OCI-LY3 (cell line): ENCODE measurements around the gene SLC32A1.

ENCODE experiments used
- H2AFZ ChIP-seq: fragments of 200-600, 300-600 bp; shearing (Covaris generic); 2 replicates; pipeline ENCODE4 v1.6.0; 2014; ENCODE audit warnings: antibody characterized with exemption, low read depth, low read length
- H3K27ac ChIP-seq: fragments of 200-600, 300-600 bp; sonication (generic); 2 replicates; pipeline ENCODE4 v1.5.1; 2014; ENCODE audit warnings: mild to moderate bottlenecking, low read length, moderate library complexity, mixed read lengths
- H3K27me3 ChIP-seq: fragments of 200-600, 300-600 bp; sonication (generic); 2 replicates; pipeline ENCODE4 v1.6.1; 2014; ENCODE audit warnings: low read depth, low read length, mixed read lengths
- H3K36me3 ChIP-seq: fragments of 200-600, 300-600 bp; sonication (generic); replicated peaks from 2 replicates; pipeline ENCODE3; 2014; ENCODE audit warnings: low read depth, low read length, mixed read lengths
- H3K4me1 ChIP-seq: fragments of 300-600, 200-600 bp; sonication (generic); 2 replicates; pipeline ENCODE4 v1.6.1; 2014; ENCODE audit warnings: low read length, mixed read lengths
- H3K4me2 ChIP-seq: fragments of 200-600, 300-600 bp; sonication (generic); 2 replicates; pipeline ENCODE4 v1.6.1; 2014; ENCODE audit warnings: low read length, mixed read lengths
- H3K4me3 ChIP-seq: fragments of 300-600, 200-600 bp; sonication (generic); 2 replicates; pipeline ENCODE4 v1.5.1; 2014; ENCODE audit warnings: antibody characterized with exemption, mild to moderate bottlenecking, low read length, moderate library complexity
- H3K79me2 ChIP-seq: fragments of 300-600, 200-600 bp; shearing (Covaris generic); 2 replicates; pipeline ENCODE4 v1.6.1; 2014; ENCODE audit warnings: mild to moderate bottlenecking, low read length, mixed read lengths
- H3K9ac ChIP-seq: fragments of 300-600, 200-600 bp; shearing (Covaris generic); 2 replicates; pipeline ENCODE4 v1.6.0; 2014; ENCODE audit warnings: mild to moderate bottlenecking, low read length, moderate library complexity
- H3K9me3 ChIP-seq: fragments of 200-600, 300-600 bp; shearing (Covaris generic); 2 replicates; pipeline ENCODE4 v1.6.1; 2014; ENCODE audit warnings: low read length, mixed read lengths; ENCODE audit not compliant: insufficient read depth
- H4K20me1 ChIP-seq: fragments of 200-600, 300-600 bp; sonication (generic); 2 replicates; pipeline ENCODE4 v1.6.1; 2016; ENCODE audit warnings: low read length, mixed read lengths; ENCODE audit not compliant: insufficient read depth
- EZH2phosphoT487 ChIP-seq: fragments of 200-600 bp; shearing (Covaris generic); IDR thresholded peaks from 2 replicates; pipeline ENCODE4 v1.6.1; 2018; ENCODE audit warnings: antibody characterized with exemption, mixed run types, low read depth
- TF ChIP-seq, protein P1 (sequence below): fragments of 200-600, 300-600 bp; sonication (generic); IDR thresholded peaks from 2 replicates; pipeline ENCODE4 v1.5.1; 2014; ENCODE audit warnings: antibody characterized with exemption, low read length, low read depth

The SLC32A1 gene

DNA sequence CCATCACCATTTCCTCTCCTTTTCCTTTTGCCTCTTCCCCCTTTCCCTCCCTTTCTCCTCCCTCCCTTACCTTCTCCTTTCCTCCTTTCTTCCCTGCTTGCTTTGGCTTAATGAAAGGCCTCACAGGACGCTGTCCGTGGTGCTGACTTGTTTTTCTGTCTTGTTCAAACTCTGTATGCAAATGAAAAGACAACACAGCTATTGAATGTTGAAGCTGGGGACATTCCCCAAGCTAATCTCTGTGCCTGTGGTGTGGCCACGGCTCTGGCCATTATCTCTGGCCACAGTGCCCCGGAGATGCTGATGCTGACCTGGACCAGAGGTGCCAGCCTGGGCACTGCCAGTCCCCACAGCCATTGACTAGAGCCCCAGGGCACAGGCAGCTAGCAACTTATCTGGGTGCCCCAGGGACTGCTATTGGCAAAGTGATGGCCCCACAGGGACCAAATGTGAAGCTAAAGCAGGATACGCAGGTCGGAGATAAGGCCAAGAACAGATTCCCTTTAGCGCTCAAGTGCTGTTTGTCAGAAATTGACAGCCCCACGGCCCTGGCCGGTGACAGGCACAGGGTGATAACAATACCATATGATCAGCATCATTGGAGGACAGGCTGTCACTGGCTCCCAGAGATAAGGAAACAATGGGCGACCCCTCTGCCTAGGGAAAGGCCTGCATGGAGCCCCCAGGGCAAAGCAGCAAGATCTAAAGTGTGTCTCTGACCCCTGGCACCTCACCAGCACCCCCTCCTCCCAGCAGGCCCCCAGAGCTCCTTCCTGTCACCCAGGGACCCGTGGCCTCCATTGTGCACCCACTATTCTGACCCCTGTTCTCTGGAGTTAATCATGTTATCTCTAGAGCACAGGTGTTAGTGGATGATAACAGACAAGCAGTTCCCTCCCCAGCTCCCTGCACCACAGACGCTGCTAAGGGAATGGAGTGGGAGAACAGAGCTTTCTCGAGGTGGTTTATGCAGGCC, 31.6 kb upstream of the SLC32A1 start:
- Histone ChIP-seq H3K27ac (no peak overlapping the region), H2AFZ (no peak overlapping the region), H3K9ac (no peak overlapping the region), H3K36me3 (no peaks in the 10 kb centered on the region), H3K27me3 (peaks cover 31% of the 10 kb centered on the region), H3K4me1 (no peaks in the 10 kb centered on the region), H3K4me2 (no peak overlapping the region), H4K20me1 (peaks cover 16% of the 10 kb centered on the region), H3K79me2 (no peaks in the 10 kb centered on the region), H3K9me3 (no peaks in the 10 kb centered on the region), H3K4me3 (no peak overlapping the region)
- TF ChIP-seq, protein P1, sequence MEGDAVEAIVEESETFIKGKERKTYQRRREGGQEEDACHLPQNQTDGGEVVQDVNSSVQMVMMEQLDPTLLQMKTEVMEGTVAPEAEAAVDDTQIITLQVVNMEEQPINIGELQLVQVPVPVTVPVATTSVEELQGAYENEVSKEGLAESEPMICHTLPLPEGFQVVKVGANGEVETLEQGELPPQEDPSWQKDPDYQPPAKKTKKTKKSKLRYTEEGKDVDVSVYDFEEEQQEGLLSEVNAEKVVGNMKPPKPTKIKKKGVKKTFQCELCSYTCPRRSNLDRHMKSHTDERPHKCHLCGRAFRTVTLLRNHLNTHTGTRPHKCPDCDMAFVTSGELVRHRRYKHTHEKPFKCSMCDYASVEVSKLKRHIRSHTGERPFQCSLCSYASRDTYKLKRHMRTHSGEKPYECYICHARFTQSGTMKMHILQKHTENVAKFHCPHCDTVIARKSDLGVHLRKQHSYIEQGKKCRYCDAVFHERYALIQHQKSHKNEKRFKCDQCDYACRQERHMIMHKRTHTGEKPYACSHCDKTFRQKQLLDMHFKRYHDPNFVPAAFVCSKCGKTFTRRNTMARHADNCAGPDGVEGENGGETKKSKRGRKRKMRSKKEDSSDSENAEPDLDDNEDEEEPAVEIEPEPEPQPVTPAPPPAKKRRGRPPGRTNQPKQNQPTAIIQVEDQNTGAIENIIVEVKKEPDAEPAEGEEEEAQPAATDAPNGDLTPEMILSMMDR = no peak
- TF ChIP-seq EZH2phosphoT487 = no peak

DNA sequence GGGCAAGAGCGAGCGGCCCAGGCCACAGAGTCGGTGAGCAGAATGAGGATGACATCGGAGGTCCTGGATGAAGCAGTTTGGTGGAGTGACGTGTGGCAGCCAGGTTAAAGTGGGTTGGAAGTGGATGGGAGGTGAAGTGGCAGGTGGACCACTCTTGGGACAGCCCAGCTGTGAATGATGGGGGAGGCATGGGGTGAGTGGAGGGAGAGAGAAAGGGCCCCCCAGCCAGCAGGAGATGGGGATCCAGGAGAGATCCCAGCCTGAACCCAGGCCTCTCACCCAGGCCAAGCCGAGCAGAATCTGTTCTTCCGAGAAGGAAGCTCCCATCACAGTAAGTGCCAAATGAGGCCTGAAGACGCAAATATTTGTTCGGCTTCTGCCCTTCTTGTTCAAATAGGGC, 27.0 kb upstream of the SLC32A1 start:
- H3K9me3 ChIP-seq = no peaks in the 10 kb centered on the region
- H3K4me2 ChIP-seq = no peak overlapping the region
- no peak overlapping the region for H3K9ac ChIP-seq
- TF ChIP-seq EZH2phosphoT487 = no peak
- TF ChIP-seq, protein P1 = no peak
- H2AFZ ChIP-seq = no peak overlapping the region
- peaks cover 11% of the 10 kb centered on the region for H4K20me1 ChIP-seq
- H3K27me3 ChIP-seq = peaks cover 44% of the 10 kb centered on the region
- H3K36me3 ChIP-seq = no peaks in the 10 kb centered on the region
- H3K4me1 ChIP-seq = no peaks in the 10 kb centered on the region
- no peaks in the 10 kb centered on the region for H3K79me2 ChIP-seq
- H3K4me3 ChIP-seq = no peak overlapping the region
- H3K27ac ChIP-seq = no peak overlapping the region

DNA sequence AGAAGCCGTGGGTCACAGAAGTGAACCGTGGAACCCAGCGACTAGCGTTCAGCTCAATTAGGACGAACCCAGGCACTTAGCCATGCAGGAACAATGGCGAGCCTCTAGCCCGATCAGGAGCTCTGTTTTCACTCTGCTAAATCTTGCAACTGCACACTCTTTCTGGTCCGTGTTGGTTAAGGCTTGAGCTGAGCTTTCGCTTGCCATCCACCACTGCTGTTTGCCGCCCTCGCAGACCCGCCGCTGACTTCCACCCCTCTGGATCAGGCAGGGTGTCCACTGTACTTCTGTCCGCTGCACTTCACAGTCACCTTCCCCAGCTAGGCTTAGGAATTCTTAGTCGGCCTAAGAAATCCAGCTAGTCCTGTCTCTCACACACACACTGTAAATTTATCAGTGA, 25.7 kb upstream of the SLC32A1 start:
- Histone ChIP-seq H3K9me3 (no peaks in the 10 kb centered on the region), H3K27me3 (peaks cover 56% of the 10 kb centered on the region), H3K27ac (no peak overlapping the region), H3K36me3 (no peaks in the 10 kb centered on the region), H3K9ac (no peak overlapping the region), H4K20me1 (peaks cover 10% of the 10 kb centered on the region; the same call in 1 of the 2 replicates), H3K4me1 (no peaks in the 10 kb centered on the region), H3K4me3 (no peak overlapping the region), H3K4me2 (no peak overlapping the region), H2AFZ (no peak overlapping the region), H3K79me2 (no peaks in the 10 kb centered on the region)
- TF ChIP-seq, protein P1 = no peak
- TF ChIP-seq EZH2phosphoT487 = no peak

DNA sequence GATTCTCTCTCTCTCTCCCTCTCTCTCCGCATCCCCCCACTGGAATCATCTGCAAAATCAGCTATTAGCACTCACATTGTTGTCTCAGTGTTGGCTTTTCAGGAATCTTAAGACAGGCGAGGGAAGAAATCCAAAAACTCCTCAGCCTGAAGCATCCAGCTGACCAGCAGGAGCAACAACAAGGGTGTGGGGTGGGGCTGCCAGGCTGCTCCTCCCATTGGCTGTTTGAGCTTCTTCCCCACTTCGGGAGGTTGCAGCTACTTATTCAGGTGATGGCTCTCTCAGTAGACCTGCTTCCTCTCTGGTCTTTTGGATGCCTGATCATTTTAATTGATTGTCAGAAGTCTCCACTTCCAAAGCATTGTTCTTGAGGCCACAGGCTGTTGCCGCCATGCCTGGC, 24.1 kb upstream of the SLC32A1 start:
- H3K79me2 ChIP-seq = no peaks in the 10 kb centered on the region
- no peak overlapping the region for H3K4me2 ChIP-seq
- no peaks in the 10 kb centered on the region for H3K9me3 ChIP-seq
- no peak overlapping the region for H3K27ac ChIP-seq
- peaks cover 10% of the 10 kb centered on the region; the same call in 1 of the 2 replicates for H4K20me1 ChIP-seq
- H3K4me3 ChIP-seq = no peak overlapping the region
- H3K9ac ChIP-seq = no peak overlapping the region
- no peaks in the 10 kb centered on the region for H3K36me3 ChIP-seq
- H3K27me3 ChIP-seq = peaks cover 70% of the 10 kb centered on the region
- no peaks in the 10 kb centered on the region for H3K4me1 ChIP-seq
- H2AFZ ChIP-seq = no peak overlapping the region
- TF ChIP-seq, protein P1 = no peak
